ENCODE data around the gene EN1. TPM values are rescaled to one million over a fixed set of nuclear protein-coding genes. Genes with fewer than 3 reads are reported as not detected.
A peak's percentile ranks its signal among the peaks of the same experiment; 100 is the strongest.

The EN1 gene
- total RNA-seq, 1 donor: 0.63 TPM

DNA sequence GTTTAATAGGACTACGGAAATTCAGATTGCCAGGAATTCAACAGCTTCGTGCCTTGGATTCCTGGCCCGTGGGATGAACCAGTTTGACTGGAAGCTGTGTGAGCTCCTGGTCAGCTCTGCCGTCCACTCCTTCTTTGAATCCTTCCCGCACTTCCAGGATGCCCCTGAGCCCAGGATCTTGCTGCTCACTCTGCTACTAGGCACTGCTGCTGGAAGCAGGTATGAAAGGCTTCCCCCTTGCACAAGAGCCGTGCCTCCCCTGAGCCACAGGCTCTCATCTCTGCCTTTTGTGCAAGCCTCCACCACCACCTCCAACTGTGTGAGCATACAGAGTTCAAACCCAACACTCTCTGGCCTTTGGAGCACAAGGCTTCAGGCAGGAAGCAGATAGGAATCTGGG is 34.9 kb downstream of the EN1 start:
- TF ChIP-seq, protein P1, sequence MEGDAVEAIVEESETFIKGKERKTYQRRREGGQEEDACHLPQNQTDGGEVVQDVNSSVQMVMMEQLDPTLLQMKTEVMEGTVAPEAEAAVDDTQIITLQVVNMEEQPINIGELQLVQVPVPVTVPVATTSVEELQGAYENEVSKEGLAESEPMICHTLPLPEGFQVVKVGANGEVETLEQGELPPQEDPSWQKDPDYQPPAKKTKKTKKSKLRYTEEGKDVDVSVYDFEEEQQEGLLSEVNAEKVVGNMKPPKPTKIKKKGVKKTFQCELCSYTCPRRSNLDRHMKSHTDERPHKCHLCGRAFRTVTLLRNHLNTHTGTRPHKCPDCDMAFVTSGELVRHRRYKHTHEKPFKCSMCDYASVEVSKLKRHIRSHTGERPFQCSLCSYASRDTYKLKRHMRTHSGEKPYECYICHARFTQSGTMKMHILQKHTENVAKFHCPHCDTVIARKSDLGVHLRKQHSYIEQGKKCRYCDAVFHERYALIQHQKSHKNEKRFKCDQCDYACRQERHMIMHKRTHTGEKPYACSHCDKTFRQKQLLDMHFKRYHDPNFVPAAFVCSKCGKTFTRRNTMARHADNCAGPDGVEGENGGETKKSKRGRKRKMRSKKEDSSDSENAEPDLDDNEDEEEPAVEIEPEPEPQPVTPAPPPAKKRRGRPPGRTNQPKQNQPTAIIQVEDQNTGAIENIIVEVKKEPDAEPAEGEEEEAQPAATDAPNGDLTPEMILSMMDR (IDR thresholded peaks at IDR 0.05; ENCODE audit: insufficient read depth, low read length): no peak
- no peak overlapping the region for H3K4me3 ChIP-seq (ENCODE audit: low read depth, low read length)
- no peak for DNase-seq (ENCODE audit: low read depth)

DNA sequence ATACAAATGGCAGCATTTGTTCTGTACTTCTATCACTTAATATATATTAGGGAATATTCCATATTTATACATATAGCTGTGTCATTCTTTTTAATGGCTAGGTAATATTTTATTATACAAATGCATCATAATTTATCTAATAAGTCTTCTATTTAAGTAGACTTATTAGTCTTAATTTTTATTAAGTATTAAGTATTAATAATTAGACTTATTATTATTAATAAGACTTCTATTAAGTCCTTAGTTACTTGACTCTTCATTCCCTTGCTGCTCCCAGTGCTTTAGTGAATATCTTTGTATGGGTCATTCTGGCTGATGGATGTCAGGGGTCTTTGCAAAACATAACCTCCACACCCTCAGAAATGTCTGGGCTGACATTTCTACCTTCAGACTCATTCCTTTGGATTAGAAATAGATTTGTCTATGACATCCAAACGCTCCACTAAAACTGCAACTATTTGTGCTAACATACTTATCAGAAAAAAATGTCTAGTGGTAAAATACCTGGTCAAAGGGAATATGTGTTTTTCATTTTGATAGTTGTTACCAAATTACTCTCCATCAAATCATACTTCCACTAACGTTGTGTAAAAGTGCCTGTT is 35.8 kb downstream of the EN1 start:
- DNase-seq (ENCODE audit: low read depth): no peak
- TF ChIP-seq, protein P1 (IDR thresholded peaks at IDR 0.05; ENCODE audit: insufficient read depth, low read length): no peak
- no peak overlapping the region for H3K4me3 ChIP-seq (ENCODE audit: low read depth, low read length)

DNA sequence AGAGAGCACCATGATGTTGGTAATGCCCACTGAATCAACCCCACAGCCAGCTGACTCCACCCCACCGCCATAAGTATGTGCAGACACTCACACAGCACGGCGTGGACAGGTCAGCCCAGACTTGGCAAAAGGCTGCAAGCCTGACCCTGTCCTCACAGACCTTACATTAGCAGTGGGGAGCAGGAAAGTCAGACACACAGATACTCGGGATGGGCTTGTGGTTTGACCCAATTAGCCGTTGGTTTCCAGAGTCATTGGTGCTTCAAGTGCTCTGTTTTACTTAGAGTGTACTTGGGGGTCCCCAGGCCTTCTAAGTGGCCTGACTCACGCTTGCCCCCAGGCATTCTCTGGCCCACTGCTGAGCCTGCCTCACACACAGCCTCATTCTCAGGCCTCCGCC is 36.7 kb downstream of the EN1 start:
- DNase-seq (ENCODE audit: low read depth): no peak
- TF ChIP-seq, protein P1 (IDR thresholded peaks at IDR 0.05; ENCODE audit: insufficient read depth, low read length): no peak
- no peak overlapping the region for H3K4me3 ChIP-seq (ENCODE audit: low read depth, low read length)

DNA sequence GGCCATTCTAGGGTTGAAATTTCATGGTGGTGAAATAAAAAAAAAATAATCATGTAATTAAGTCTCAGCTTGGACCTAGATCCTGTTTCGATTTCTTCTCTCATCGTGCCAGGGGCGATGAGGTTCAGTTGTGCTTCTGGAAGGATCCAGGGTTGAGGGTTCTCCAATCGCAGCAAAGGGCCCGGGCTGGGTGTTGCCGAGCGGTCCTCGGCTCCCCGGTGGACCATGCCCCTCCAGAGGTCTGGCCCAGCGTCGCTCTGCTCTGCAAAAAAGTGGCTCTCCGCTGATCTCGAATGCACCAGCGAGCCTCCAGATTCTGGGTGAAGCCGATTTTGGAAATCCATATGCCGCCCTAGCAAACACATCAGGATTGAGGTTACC is 39.0 kb downstream of the EN1 start:
- no peak for DNase-seq (ENCODE audit: low read depth)

DNA sequence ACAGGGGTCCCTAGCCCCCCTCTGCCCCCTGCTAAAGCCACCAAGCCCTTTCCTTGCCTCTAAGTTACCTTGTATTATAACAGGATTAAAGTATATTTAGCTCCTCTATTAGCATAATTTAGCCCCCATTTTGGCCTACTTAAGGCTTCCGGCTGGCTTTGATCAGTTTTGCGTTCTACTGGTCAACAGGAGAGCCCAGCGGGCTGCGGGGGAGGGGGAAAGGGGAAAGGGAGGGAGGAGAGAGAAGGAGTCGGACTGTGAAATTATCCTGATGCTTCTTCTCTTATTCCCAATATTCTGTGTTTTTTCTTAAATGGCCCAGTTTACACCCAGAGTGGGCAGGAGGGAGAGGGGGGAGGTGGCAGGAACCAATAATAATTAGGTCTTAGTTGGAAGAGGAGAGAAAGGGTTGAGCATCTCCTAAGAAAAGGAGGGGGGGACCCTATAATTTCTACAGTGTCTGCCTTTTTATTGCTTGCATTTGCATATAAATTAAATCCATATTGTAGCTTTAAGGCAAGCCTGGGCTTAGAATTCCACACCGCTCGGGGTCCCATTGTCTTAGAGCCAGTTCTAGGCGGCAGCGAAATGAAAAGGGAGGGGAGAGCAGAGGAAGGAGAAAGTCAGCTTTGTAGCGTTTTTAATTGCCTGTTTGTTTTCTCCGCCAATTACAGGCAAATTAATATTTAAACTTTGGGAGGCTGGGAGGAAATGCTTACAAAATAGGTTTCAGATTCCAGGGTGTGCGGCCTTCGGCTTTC is 39.6 kb downstream of the EN1 start:
- no peak for DNase-seq (ENCODE audit: low read depth)
- TF ChIP-seq, protein P1 (IDR thresholded peaks at IDR 0.05; ENCODE audit: insufficient read depth, low read length): no peak
- no peak overlapping the region for H3K4me3 ChIP-seq (ENCODE audit: low read depth, low read length)

More for the DNA sequence above, 39.0 kb downstream of the EN1 start:
- TF ChIP-seq, protein P1 (IDR thresholded peaks at IDR 0.05; ENCODE audit: insufficient read depth, low read length): no peak
- peak overlapping the region; percentile 28 for H3K4me3 ChIP-seq (ENCODE audit: low read depth, low read length)

DNA sequence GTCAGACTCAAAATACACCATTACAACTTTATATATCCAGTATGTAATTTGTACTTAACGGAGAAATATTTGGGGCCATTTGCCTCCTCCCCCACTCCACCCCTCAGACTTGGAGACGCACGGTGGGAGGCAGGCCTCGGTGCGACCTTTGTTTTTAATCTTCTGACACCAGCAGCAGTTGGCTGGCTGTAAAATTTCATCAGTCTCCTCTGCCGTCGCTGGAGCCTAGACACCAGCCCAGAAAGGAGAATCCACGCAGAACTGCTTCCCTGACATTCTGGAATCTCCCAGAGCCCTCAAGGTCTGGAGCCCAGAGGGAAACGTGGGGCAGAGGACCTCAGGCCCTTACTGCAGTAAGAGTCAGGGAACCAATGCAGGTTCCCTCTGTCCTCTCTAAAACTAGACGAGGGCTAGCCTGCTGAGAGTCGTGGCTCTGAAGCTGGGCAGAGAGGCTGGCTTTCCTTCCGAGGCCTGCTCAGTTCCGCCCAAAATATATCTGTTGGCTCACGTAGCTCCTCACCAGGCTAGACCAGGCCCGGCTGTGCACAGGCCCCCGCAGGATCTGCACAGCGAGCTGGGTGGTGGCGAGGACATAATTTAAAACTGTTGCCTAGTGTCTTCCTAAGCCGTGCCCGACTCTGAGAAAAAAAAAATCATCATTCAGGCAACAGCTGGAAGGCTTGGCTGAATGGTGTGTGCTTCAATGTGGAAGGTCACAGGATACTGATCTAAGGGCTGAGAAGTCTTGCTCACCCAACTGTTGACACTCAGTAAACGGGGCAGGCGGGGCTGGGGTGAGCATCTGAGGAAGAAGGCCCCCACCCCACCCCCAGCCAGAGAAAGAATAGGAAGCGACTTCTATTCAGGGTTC is 40.4 kb downstream of the EN1 start:
- no peak overlapping the region for H3K4me3 ChIP-seq (ENCODE audit: low read depth, low read length)
- TF ChIP-seq, protein P1 (IDR thresholded peaks at IDR 0.05; ENCODE audit: insufficient read depth, low read length): no peak
- no peak for DNase-seq (ENCODE audit: low read depth)

All from fibroblast of the aortic adventitia (primary cell).